A204.1 (cell line): ENCODE results near the gene ASB3.
A peak's percentile ranks its signal among the peaks of the same experiment; 100 is the strongest.
"Not testable (repeated sequence)": the region's sequence is repeated elsewhere in the genome, so short reads cannot be mapped to it uniquely, and the experiment has no call there.

Source experiments
- FAIRE-seq: peaks from 2 replicates; lab custom pipeline; 2012; peaks lifted over from hg19 to GRCh38; lab: Jason Lieb, UNC

The ASB3 gene

DNA sequence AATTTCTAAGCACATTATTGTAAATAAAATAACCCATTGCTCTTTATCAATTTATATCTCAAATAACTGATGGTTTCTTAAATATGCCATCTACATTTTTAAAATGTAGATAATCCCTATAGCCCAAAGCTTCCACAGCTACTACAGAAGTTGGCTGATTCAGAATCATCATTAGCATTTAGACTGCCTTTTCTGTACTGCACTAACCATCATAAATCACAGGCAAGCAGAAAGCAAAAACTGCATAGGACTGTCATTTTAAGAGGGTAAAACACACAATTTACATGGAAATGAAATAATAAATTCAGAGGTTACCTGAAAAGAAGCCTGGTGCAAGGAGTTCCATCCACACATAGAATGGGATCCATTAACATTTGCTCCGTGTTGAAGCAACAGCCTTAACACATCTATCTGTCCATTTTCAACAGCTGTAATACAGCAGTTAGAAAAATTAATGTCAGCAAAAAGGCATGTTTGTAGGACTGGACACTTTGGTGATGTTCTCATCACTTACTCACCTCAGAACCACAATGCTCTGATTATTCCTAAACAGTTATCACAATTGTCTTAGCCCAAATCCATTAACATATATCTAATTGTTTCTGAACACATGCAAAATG, 57.5 kb downstream of the ASB3 start:
- no peak for FAIRE-seq

DNA sequence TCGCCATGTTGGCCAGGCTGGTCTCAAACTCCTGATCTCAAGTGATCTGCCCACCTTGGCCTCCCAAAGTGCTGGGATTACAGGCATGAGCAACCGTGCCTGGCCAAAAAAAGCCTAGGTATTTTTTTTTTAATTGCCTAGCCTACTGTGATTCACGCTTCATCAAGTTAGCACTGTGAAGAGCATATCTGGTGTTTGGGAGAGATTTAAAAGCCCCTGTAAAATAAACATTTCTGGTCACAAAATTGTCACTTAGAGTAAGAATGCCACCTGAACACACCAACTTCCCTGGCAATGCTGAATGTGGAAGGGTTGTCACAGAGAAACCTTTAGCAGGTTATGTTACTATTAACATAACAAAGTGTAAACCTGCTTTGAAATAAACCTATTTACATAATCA, 58.8 kb downstream of the ASB3 start:
- no peak for FAIRE-seq

DNA sequence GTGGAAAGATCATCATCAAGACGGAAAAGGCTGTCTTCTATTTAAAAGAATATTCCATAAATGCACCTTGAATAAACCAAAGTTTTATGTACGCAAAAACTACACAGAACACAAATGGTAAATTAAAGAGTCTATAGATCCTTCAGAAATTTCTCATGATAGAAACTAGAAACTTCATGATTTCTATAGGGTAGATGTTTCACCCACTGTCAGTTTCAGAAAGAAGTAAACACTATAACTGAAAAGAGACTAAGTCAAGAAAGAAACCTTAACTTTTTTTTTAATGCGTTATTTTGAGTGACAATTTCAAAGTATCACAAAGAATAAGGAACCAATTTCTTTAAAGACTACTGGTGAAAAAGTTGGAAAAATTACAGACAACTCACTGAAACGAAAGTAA, 61.1 kb downstream of the ASB3 start:
- no peak for FAIRE-seq

DNA sequence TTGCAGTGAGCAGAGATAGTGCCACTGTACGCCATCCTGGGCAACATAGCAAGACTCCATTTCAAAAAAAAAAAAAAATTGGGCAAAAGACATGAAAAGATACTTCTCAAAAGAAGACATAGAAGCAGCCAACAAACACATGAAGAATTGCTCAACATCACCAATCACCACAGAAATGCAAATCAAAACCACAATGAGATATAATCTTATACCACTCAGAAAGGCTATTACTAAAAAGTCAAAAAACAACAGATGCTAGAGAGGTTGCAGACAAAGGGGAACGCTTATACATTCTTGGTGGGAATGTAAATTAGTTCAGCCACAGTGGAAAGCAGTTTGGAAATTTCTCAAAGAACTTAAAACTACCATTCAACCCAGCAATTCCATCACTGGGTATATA, 62.2 kb downstream of the ASB3 start:
- no peak for FAIRE-seq

DNA sequence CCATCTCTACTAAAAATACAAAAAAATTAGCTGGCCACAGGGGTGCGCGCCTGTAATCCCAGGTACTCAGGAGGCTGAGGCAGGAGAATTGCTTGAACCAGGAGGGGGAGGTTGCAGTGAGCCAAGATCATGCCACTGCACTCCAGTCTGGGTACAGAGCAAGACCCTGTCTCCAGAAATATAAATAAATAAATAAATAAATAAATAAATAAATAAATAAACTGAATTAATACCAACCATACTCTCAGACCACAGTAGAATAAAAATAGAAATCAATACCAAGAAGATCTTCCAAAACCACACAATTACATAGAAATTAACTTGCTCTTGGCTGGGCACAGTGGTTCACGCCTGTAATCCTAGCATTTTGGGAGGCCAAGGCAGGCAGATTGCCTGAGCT, 65.8 kb downstream of the ASB3 start:
- FAIRE-seq = not testable (repeated sequence)

DNA sequence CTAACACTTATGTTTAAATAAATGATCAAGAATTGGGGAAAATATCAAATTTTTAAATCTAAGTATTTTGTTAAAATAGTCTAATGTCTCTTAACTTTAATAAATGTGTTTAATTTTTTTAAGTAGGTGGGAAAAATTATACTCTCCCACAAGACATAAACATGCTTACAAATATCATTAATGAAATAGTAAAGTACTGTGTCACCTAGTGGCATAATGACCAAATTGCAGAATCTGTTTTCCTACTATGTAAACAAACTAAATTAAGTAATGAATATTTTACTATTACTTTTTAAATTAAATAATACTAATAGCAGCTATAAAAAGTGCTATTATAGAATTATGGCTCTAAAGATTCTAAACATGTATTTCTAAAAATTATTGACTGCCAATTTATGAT, 71.2 kb downstream of the ASB3 start:
- peak; percentile 89 for FAIRE-seq

DNA sequence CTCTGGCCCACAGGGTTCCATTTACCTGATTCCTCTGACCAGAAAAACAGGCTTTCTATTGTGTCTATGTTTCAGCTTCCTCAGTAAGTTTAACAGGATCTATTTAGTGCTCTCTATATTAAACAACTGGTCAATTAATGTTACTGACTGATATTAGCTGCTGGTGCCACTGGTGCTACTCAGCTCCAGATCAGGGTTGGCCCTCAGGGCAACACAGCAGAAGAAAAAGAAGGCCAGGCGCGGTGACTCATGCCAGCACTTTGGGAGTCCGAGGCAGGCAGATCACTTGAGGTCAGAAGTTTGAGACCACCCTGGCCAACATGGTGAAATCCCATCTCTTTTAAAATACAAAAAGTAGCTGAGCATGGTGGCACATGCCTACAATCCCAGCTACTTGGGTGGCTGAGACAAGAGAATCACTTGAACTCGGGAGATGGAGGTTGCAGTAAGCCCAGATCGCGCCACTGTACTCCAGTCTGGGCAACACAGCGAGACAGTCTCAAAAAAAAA, 75.4 kb downstream of the ASB3 start:
- FAIRE-seq = no peak

DNA sequence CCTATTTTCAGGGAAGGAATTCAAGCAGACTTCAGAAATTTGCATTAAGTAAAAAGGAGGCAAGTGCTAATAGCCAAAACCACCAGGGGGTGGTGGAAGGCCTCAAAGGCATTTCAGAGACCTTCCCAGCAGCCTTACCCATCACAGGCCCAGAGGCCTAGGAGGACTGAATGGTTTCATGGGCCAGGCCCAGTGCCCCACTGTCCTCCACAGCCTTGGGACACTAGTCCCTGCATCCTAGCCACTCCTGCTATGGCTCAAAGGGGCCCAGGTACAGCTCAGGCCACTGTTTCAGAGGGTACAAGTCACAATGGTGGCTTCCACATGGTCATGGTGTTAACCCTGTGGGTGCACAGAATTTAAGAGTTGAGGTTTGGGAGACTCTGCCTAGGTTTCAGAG, 77.8 kb downstream of the ASB3 start:
- FAIRE-seq = no peak

DNA sequence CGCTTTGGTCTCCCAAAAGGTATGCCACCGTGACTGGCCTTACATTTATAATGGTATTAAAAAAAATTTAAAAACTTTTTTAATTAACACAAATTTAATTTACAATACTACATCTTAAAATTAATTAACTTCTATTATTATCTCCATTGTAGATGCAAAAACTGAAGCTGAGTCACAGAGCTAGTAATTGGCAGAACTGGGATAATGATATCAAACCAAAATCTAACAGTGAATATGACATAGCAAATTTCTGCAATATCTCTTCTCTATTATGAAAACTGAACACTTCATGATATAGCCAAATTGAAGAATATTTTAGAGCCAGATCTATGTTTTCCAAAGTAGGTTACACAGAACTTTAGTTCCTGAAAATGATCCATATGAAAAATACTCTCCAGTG, 85.5 kb downstream of the ASB3 start:
- no peak for FAIRE-seq

DNA sequence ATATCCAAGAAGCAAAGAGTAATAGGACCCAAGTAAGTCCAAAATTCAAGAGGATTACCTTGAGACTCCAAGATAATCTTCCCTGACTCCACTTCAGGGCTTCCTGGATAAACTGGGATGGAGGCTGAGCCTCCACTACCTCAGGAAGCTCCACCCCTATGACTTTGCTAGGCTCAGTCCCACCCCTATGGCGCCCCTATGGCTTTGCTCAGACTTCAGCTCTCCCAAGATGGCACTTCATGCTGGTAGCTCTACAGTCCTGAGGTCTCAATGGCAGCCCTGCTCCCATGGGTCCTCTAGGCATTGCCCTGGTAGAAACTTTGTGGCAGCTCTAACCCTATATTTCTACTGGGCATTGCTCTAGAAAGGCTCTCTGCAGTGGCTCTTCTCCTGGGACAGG, 89.1 kb downstream of the ASB3 start:
- no peak for FAIRE-seq

DNA sequence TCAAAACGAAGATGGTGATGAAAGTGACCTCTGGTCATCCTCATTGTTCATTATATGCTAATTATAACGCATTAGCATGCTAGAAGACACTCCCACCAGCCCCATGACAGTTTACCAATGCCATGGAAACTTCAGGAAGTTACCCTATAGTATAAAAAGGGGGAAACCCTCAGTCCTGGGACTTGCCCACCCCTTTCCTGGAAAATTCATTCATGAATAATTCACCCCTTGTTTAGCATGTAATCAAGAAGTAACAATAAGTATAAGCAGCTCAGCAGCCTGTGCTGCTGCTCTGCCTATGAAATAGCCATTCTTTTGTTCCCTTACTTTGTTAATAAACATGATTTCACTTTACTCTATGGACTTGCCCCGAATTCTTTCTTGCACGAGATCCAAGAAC, 89.7 kb downstream of the ASB3 start:
- FAIRE-seq = no peak

DNA sequence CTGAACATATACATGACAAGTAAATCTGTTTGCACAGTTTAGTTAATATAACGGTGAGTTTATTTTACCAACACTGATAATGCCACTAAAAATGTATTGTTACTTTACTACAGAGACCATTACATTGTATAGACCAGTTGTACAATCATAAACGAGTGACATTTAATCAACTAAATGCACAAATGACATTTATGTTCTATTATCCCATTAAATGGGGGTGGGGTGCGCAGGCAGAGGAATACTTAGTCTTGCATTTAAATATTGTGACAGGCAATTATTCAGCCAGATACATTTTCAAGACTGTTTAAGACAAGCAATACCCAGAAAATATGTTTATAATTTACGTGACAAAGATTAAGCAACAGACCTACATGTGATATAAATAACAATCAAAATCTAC, 91.2 kb downstream of the ASB3 start:
- no peak for FAIRE-seq

DNA sequence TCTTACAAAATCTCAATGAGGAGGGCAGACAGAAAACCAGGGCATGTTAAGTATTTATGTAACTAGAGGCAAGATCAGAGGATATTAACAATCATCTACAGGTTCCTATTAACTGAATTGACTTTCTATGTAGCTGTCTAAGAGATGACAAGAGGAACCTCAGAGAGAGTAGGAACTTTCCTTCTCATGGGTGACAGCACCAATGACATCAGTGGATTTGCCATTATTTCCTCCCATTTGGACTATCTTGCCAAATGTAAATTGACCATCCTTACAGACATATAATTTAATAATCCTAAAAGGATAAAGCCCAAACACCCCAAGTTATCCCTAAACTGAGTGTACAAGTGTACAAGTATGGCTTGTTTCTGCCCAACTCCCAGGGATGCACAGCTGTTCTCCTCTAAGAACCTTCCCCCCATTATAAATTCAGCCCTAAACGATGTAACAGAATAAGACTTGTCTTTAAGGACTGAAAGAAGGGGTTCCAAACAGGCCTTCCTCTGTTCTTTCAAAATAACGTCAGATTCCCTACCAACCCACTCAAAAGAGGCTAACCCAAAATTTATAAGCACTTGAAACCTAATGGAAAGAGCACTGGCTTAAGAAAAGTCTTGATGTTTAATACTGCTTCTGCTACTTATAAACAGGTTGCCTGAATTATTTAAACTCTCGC, 92.5 kb downstream of the ASB3 start:
- FAIRE-seq = no peak

DNA sequence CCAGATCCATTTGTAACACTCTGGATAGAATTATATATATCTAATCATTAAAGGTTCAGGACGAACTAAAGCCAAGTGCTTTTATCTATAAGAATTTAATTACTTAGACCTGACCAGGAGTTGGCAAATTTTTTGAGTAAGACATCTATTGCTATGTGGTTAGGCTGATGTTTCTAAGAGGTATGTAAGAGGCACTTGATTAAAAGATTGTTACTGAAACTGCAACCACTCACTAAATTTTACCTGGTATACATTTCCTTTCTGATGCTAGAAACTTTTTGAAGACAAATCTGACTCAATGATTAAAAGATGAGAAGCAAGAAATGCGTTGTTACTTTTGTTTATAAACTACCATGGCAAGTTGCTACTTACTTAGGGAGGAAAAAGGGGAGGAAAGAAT, 95.9 kb downstream of the ASB3 start:
- no peak for FAIRE-seq

DNA sequence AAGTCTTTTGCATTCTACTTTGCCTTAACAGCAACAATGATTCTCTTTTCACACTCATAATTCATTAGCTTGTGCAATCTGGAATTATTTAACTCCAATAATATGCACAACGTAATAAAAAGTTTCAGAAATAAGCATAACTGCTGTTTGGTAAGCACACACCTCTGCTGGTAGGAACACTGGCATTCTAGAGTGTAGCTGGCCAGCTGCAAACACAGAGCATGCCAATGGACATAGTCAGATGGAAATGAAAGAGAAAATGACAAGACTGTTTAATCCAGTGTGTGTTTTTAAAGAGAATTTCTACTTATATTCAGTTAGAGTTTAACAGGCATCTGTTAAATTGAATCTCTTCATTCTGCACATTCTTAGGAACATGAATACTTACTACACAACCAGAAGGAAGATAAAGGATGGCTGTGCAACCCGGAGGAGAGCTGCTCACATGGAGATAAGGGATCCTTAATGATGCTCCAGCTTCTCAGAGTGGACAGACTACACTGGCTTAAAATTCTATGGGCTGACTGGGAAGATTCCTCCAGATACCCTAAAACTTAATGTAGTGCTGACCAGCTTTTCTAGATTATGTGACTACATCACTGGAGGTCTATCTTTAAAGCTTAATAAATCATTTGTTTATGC, 113.8 kb downstream of the ASB3 start:
- no peak for FAIRE-seq

DNA sequence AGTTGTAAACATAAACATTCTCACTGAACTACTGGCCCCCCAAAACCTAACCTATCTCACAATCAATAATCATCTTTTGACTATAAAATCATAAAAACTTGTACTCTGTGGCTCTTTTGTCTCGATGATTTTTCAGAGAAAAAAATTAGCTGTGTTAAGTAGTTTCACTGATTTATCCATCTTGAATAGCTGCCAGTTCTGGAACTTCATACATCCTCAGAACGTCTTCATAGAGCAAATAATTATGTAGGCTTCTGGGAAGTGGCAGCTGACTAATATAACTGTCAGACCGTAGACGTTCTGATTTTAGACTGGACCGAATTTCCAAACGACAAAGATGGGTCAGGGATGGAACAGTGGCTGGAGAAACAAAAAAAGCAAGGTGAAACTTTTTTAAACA, 116.4 kb downstream of the ASB3 start:
- no peak for FAIRE-seq

DNA sequence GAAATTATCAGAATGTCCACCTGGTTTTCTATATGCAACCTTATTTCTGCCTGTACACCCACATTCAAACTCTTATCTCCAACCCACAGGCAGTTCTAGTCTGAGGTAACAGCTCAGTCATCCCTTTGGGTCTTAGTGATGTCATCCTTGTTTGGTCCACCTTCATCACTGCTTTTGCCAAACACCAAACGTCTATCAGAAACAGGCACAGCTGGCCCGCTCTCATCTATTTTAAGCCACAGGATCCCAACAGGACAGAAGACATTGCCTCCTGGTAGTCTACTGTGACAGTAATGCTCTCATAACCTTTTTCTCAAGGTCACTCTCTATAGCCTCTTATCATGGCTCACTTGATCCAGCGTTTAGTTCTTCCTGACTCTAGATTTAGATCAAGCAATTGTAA, 118.1 kb downstream of the ASB3 start:
- FAIRE-seq = no peak

DNA sequence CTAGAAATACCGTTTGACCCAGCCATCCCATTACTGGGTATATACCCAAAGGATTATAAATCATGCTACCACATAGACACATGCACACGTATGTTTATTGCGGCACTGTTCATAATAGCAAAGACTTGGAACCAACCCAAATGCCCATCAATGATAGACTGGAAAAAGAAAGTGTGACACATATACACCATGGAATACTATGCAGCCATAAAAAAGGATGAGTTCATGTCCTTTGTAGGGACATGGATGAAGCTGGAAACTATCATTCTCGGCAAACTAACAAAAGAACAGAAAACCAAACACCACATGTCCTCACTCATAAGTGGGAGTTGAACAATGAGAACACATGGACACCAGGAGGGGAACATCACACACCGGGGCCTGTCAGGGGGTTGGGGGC, 119.6 kb downstream of the ASB3 start:
- FAIRE-seq = not testable (repeated sequence)

DNA sequence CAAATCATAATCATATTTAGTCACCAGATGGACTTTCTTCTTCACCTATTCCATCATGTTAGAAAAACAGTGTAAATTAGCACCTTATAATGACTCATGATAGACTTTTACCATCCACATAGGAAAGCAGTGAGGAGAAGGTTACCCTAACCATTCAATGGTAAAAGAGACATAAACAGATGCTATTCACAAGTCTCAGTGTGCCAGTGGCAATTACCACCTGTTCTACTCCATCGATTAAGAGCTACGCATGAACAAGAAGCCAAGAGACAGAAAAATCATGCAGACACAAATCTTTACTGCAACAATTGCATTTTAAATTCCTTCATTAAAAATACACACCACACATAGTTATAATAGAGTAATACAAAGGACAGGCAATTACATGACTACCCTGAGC, 125.9 kb downstream of the ASB3 start:
- no peak for FAIRE-seq

DNA sequence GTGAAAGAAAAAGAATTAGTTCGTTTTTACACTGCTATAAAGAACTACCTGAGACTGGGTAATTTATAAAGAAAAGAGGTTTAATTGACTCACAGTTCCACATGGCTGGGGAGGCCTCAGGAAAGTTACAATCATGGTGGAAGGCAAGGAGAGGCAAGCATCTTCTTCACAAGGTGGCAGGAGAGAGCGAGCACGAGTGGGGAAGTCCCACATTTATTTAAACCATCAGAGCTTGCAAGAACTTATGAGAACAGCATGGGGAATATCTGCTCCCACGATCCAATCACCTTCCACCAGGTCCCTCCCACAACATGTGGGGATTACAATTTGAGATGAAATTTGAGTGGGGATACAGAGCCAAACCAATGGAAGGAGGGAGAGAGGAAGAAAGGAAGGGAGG, 128.3 kb downstream of the ASB3 start:
- FAIRE-seq = not testable (repeated sequence)

DNA sequence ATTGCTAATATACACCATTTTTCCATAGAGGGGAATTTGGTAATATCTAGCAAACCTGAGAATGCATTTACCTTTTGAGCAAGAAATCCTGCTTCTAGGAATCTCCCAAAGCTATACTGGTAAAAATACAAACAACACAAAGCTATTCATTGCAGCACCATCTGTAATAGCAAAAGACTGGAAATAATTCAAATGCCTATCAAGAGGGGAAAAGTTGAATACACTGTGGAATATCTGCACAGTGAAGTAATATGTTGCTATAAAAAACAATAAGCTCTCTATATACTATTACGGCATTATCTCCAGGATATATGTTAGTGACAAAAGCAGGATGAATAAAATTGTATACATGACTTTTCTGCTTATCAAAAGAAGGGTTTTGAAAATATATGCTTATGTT, 131.5 kb downstream of the ASB3 start:
- FAIRE-seq = no peak

DNA sequence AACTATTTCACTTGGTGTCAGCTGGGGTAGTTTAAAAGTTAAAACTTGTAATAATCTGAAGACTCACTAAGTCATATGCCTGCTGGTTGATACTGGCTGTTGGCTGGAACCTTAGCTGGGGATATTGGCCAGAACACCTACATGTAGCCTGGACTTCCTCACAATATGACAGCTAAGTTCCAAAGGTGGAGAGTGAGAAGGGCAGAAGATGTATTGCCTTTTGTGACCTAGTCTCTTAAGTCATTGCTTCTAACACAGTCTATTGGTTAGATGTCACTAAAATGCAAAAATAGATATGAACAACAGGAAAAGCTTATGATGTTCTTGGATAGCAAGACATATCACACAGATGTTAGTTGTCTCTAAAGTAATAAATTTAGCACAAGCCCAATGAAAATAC, 132.4 kb downstream of the ASB3 start:
- FAIRE-seq = no peak

DNA sequence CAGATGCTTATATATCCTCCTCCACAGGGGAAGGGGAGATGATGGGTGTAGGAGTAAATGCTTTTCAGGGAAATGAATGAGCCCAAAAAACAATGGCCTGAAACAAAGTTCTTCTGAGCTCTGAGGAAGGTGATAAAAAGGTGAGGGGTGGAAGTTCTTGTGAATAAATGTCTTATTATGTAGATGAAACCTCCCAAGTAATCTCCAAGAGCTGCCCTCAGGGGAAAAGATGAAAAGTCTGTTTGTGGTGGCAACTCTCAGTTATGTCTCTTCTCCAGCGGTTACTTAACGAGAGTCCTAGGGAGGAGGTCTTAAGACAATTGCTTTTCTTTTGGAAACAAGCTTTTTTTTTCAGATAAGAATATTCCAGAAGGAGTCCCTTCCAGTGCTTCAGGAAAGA, 134.6 kb downstream of the ASB3 start:
- no peak for FAIRE-seq

DNA sequence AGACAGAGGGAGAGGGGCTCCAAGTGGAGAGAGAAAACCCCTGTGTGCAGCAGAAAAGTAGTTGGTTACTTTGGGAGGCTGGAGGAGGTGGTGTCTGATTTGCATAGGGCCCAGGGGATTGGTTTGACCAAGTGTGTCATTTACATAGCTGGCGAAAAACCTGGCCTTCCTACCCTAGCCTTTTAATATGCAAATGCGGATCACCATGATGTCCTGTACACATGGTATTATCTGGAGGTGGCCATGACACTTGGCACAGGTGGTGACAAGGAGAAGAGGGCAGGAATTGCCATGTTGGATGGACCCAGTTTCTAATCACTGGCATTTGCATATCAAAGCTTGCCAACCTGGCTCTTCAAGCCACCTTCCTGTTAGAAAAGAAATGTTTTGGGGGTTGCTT, 140.0 kb downstream of the ASB3 start:
- FAIRE-seq = no peak
